Endothelial cell (in vitro differentiated cells): ENCODE data around the gene MOSPD2. TPM values are rescaled to one million over a fixed set of nuclear protein-coding genes. Genes with fewer than 3 reads are reported as not detected.

ENCODE experiments used
- DNase-seq: peaks from one replicate; pipeline ENCODE4 v3.0.0; 2021; ENCODE audit warnings: low spot score
- H3K27ac Mint-ChIP-seq: one replicate; pipeline ENCODE4 v1.8.0; 2021; ENCODE audit warnings: mixed read lengths, inconsistent platforms; ENCODE audit not compliant: unreplicated experiment
- H3K27me3 Mint-ChIP-seq: one replicate; pipeline ENCODE4 v1.8.0; 2021; ENCODE audit warnings: mild to moderate bottlenecking, moderate library complexity, mixed read lengths, inconsistent platforms; ENCODE audit not compliant: unreplicated experiment
- H3K36me3 Mint-ChIP-seq: one replicate; pipeline ENCODE4 v1.8.0; 2021; ENCODE audit warnings: mild to moderate bottlenecking, low read depth, mixed read lengths, inconsistent platforms; ENCODE audit not compliant: unreplicated experiment
- H3K4me1 Mint-ChIP-seq: one replicate; pipeline ENCODE4 v1.8.0; 2021; ENCODE audit warnings: mild to moderate bottlenecking, mixed read lengths, inconsistent platforms; ENCODE audit not compliant: unreplicated experiment
- H3K4me3 Mint-ChIP-seq: one replicate; pipeline ENCODE4 v1.8.0; 2021; ENCODE audit warnings: mild to moderate bottlenecking, mixed read lengths, inconsistent platforms; ENCODE audit not compliant: unreplicated experiment
- H3K9me3 Mint-ChIP-seq: one replicate; pipeline ENCODE4 v1.8.0; 2021; ENCODE audit warnings: mixed read lengths, inconsistent platforms; ENCODE audit not compliant: unreplicated experiment
- total RNA-seq: library from RNA; stranded (reverse); fragmentation: NEBNext Ultra II Directional; extraction: Animal tissue kit (Norgen Biotek cat#: 25700); gene quantifications from one replicate; pipeline ENCODE4 v1.2.1, GENCODE V29; 2021; ENCODE audit not compliant: unreplicated experiment
- TF ChIP-seq, protein P1 (sequence below): fragments of 200-600 bp; sonication (generic); IDR thresholded peaks from one replicate; pipeline ENCODE4 v1.5.0; 2021; ENCODE audit warnings: antibody characterized with exemption; ENCODE audit not compliant: unreplicated experiment

Gene MOSPD2
- total RNA-seq, 1 donor from 2014 or later = 10.0 TPM

GRCh38 chrX:14946606-14947155 is 73.5 kb downstream of the MOSPD2 start:
- Mint-ChIP-seq H3K27me3 (no peaks in the 10 kb centered on the region), H3K36me3 (no peaks in the 10 kb centered on the region), H3K9me3 (no peaks in the 10 kb centered on the region), H3K27ac (no peak overlapping the region), H3K4me1 (no peaks in the 10 kb centered on the region), H3K4me3 (no peak overlapping the region)
- DNase-seq = no peak
- TF ChIP-seq, protein P1, sequence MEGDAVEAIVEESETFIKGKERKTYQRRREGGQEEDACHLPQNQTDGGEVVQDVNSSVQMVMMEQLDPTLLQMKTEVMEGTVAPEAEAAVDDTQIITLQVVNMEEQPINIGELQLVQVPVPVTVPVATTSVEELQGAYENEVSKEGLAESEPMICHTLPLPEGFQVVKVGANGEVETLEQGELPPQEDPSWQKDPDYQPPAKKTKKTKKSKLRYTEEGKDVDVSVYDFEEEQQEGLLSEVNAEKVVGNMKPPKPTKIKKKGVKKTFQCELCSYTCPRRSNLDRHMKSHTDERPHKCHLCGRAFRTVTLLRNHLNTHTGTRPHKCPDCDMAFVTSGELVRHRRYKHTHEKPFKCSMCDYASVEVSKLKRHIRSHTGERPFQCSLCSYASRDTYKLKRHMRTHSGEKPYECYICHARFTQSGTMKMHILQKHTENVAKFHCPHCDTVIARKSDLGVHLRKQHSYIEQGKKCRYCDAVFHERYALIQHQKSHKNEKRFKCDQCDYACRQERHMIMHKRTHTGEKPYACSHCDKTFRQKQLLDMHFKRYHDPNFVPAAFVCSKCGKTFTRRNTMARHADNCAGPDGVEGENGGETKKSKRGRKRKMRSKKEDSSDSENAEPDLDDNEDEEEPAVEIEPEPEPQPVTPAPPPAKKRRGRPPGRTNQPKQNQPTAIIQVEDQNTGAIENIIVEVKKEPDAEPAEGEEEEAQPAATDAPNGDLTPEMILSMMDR = no peak

DNA sequence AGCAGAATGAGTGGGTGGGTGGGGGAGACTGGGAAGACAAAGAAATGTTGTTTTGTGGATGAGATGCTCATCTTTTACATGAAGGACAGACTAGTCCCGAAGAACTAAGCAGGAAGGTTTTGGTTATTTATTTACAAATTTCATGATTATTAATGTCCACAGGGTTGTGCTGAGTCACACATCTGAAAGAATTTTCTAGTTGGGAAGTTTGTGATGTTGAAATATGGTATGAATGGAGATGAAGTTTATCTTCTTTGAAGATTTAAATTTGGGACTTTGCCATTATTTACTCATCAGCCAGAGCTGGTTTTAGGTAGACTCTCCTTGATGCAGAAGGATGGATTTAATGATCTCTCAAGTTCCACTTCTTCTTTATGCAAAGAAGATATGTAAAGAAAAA is 75.5 kb downstream of the MOSPD2 start:
- Mint-ChIP-seq H3K27ac (no peak overlapping the region), H3K36me3 (no peaks in the 10 kb centered on the region), H3K9me3 (no peaks in the 10 kb centered on the region), H3K4me1 (no peaks in the 10 kb centered on the region), H3K27me3 (no peaks in the 10 kb centered on the region), H3K4me3 (no peak overlapping the region)
- TF ChIP-seq, protein P1 = no peak
- DNase-seq = no peak

GRCh38 chrX:14956813-14957582 is 83.8 kb downstream of the MOSPD2 start:
- H3K36me3 Mint-ChIP-seq = no peaks in the 10 kb centered on the region
- H3K9me3 Mint-ChIP-seq = no peaks in the 10 kb centered on the region
- TF ChIP-seq, protein P1 = no peak
- H3K27ac Mint-ChIP-seq = peak overlapping the region; percentile 38
- no peak for DNase-seq
- H3K4me3 Mint-ChIP-seq = no peak overlapping the region
- peaks cover 7% of the 10 kb centered on the region for H3K4me1 Mint-ChIP-seq
- H3K27me3 Mint-ChIP-seq = peaks cover 2% of the 10 kb centered on the region

- TF ChIP-seq, protein P1 = no peak
- Mint-ChIP-seq H3K27me3 (no peaks in the 10 kb centered on the region), H3K36me3 (no peaks in the 10 kb centered on the region), H3K27ac (no peak overlapping the region), H3K9me3 (no peaks in the 10 kb centered on the region), H3K4me1 (no peaks in the 10 kb centered on the region), H3K4me3 (no peak overlapping the region)
- no peak for DNase-seq
Measured at GRCh38 chrX:14963447-14964236, 90.4 kb downstream of the MOSPD2 start.
